Measurements from ENCODE around the gene BLZF1. TPM values are rescaled to one million over a fixed set of nuclear protein-coding genes. Genes with fewer than 3 reads are reported as not detected.

The BLZF1 gene
- polyA plus RNA-seq, 2 of the 4 experiments (the other 2 are of a cell fraction), result 15.6 to 29.6 TPM

DNA sequence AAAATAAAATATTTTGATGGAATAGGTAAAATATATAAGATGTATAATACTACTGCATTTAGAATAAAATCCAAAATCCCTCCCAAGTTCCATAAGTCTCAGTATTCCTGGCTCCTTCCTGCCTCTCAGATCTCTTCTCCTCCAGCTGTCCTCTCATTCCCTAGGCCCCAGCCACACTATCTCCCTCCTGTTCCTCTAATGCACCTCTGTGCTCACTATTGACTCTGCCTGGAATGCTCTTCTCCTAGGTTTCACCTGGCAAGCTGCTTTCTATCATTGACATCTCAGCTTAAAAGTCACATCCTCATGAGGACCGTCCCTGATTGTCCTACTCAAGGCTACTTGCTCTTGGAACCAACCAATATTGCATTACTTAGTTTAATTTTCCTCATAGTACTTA lies 7.6 kb upstream of the BLZF1 start:
- no peak for ATAC-seq
- Histone ChIP-seq H3K4me3 (no peak overlapping the region), H3K4me2 (no peak overlapping the region), H3K27ac (no peak overlapping the region), H3K4me1 (peaks cover 4% of the 10 kb centered on the region; the same call in 1 of the 3 replicates), H3K9me3 (peaks cover 10% of the 10 kb centered on the region; the same call in 2 of the 3 replicates)
- POLR2A ChIA-PET, result no interaction called here
- no peak for DNase-seq (ENCODE audit: low read depth in 1 of 2, low spot score in 1 of 2)
- no peak for TF ChIP-seq PBX3 (IDR thresholded peaks at IDR 0.05)
- no peak for TF ChIP-seq NPAS2 (CRISPR knock-in tag; IDR thresholded peaks at IDR 0.05; ENCODE audit: borderline replicate concordance)
- TF ChIP-seq PHF8 (IDR thresholded peaks at IDR 0.05; ENCODE audit: borderline replicate concordance, low read depth), result no peak
- no peak for TF ChIP-seq FOSB (CRISPR knock-in tag; IDR thresholded peaks at IDR 0.05)
- no peak for TF ChIP-seq RFX5 (IDR thresholded peaks at IDR 0.05)
- no peak for TF ChIP-seq HOXA7 (CRISPR knock-in tag; IDR thresholded peaks at IDR 0.05)
- TF ChIP-seq, protein P1, sequence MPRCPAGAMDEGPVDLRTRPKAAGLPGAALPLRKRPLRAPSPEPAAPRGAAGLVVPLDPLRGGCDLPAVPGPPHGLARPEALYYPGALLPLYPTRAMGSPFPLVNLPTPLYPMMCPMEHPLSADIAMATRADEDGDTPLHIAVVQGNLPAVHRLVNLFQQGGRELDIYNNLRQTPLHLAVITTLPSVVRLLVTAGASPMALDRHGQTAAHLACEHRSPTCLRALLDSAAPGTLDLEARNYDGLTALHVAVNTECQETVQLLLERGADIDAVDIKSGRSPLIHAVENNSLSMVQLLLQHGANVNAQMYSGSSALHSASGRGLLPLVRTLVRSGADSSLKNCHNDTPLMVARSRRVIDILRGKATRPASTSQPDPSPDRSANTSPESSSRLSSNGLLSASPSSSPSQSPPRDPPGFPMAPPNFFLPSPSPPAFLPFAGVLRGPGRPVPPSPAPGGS (IDR thresholded peaks at IDR 0.05), result no peak
- TF ChIP-seq CTCF (IDR thresholded peaks at IDR 0.05), result no peak
- 85% methylated on average over 1 of the region's 1 CpG for WGBS (ENCODE audit: missing lambda C conversion rate)
- CTCF ChIA-PET, result interaction anchor here (0.6 to 4.8 kb wide), 5 partner anchors 12 to 920 kb away, joined by 3 to 19 read pairs (median 5); no protein-coding TSS in a partner anchor
- FAIRE-seq, result no peak

DNA sequence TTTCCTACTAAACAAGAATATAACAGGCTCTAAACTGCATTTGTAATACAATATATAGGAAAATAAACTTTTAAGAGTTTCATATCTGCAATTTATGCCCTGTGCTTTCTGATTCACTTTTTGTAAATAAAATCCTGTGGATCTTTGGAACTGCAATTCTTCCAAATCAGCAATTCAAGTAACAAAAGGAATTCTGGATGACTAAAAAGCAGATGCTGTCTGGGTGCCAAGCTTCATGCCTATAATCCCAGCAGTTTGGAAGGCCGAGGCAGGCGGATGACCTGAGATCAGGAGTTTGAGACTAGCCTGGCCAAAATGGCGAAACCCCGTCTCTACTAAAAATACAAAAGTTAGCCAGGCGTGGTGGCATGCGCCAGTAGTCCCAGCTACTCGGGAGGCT lies 6.7 kb upstream of the BLZF1 start:
- DNase-seq (ENCODE audit: low read depth in 1 of 2, low spot score in 1 of 2), result no peak
- no peak for ATAC-seq
- TF ChIP-seq TP53 (CRISPR knock-in tag; IDR thresholded peaks at IDR 0.05) (no peak), BHLHE40 (IDR thresholded peaks at IDR 0.05; ENCODE audit: low read depth, low read length) (no peak), KDM1A (IDR thresholded peaks at IDR 0.05; ENCODE audit: low read depth) (no peak), RARB (CRISPR knock-in tag; IDR thresholded peaks at IDR 0.05) (no peak), MAZ (IDR thresholded peaks at IDR 0.05; ENCODE audit: borderline replicate concordance, low read depth, low read length) (no peak)
- TF ChIP-seq, protein P1 (IDR thresholded peaks at IDR 0.05), result no peak
- WGBS (ENCODE audit: missing lambda C conversion rate), result 85% methylated on average over 7 of the region's 7 CpGs
- no peak for FAIRE-seq
- POLR2A ChIA-PET, result no interaction called here
- peaks cover 4% of the 10 kb centered on the region; the same call in 1 of the 3 replicates for H3K4me1 ChIP-seq
- no peak overlapping the region for H3K4me3 ChIP-seq
- H3K27ac ChIP-seq, result no peak overlapping the region
- peaks cover 11% of the 10 kb centered on the region; the same call in 2 of the 3 replicates for H3K9me3 ChIP-seq
- CTCF ChIA-PET, result interaction anchor here (1.0 to 4.8 kb wide), 3 partner anchors 13 to 758 kb away, joined by 3 to 19 read pairs (median 9); no protein-coding TSS in a partner anchor
- no peak overlapping the region for H3K4me2 ChIP-seq

GRCh38 chr1:169363046-169363730 lies 4.8 kb upstream of the BLZF1 start:
- no peak for DNase-seq (ENCODE audit: low read depth in 1 of 2, low spot score in 1 of 2)
- H3K4me1 ChIP-seq, result peaks cover 9% of the 10 kb centered on the region; the same call in 1 of the 3 replicates
- FAIRE-seq, result no peak
- H3K27ac ChIP-seq, result 0 out of 6 replicates have a peak overlapping the region, but pooled peaks of 1 of the 2 experiments have one; percentile 7
- H3K4me2 ChIP-seq, result peak overlapping the region; percentile 19; the same call in 2 of the 3 replicates
- 69% methylated on average over 5 of the region's 5 CpGs for WGBS (ENCODE audit: missing lambda C conversion rate)
- H3K4me3 ChIP-seq, result no peak overlapping the region
- ChIA-PET POLR2A (no interaction called here), CTCF (interaction anchor here (1.0 to 4.8 kb wide), 3 partner anchors 14 to 760 kb away, joined by 4 to 19 read pairs (median 5); no protein-coding TSS in a partner anchor)
- H3K9me3 ChIP-seq, result peaks cover 11% of the 10 kb centered on the region; the same call in 2 of the 3 replicates
- TF ChIP-seq FOSL2 (IDR thresholded peaks at IDR 0.05), result no peak
- TF ChIP-seq FOSL2 (CRISPR knock-in tag; IDR thresholded peaks at IDR 0.05), result peak; percentile 63
- TF ChIP-seq EHF (CRISPR knock-in tag; IDR thresholded peaks at IDR 0.05), result no peak
- ATAC-seq, result no peak
